Rectal smooth muscle tissue (tissue), 1 donor: Measurements from ENCODE around the gene ITSN1.

Source experiments
- H3K27ac ChIP-seq: one replicate; pipeline ENCODE4 v1.7.0; 2013; ENCODE audit warnings: low read depth, low read length, inconsistent platforms
- H3K27me3 ChIP-seq: one replicate; pipeline ENCODE4 v1.7.0; 2013; ENCODE audit warnings: low read length; ENCODE audit not compliant: control insufficient read depth, insufficient read depth
- H3K36me3 ChIP-seq: one replicate; pipeline ENCODE4 v1.7.0; 2013; ENCODE audit warnings: low read length; ENCODE audit not compliant: control insufficient read depth, insufficient read depth
- H3K4me1 ChIP-seq: one replicate; pipeline ENCODE4 v1.7.0; 2013; ENCODE audit warnings: low read length; ENCODE audit not compliant: control insufficient read depth, insufficient read depth
- H3K4me3 ChIP-seq: one replicate; pipeline ENCODE4 v1.7.0; 2013; ENCODE audit warnings: low read length
- H3K9ac ChIP-seq: one replicate; pipeline ENCODE4 v1.7.0; 2013; ENCODE audit warnings: low read length

ITSN1 gene

GRCh38 chr21:33937931-33938339, 295.6 kb downstream of the ITSN1 start:
- peaks cover 21% of the 10 kb centered on the region for H3K4me1 ChIP-seq
- no peaks in the 10 kb centered on the region for H3K27me3 ChIP-seq
- H3K9ac ChIP-seq: no peak overlapping the region
- no peak overlapping the region for H3K27ac ChIP-seq
- no peaks in the 10 kb centered on the region for H3K36me3 ChIP-seq
- no peak overlapping the region for H3K4me3 ChIP-seq

- Histone ChIP-seq H3K27ac (no peak overlapping the region), H3K9ac (no peak overlapping the region), H3K4me3 (no peak overlapping the region), H3K36me3 (no peaks in the 10 kb centered on the region), H3K4me1 (peaks cover 21% of the 10 kb centered on the region), H3K27me3 (no peaks in the 10 kb centered on the region)
Observed at GRCh38 chr21:33938381-33938780, 296.1 kb downstream of the ITSN1 start.

- no peak overlapping the region for H3K9ac ChIP-seq
Observed at GRCh38 chr21:33939226-33939625, 296.9 kb downstream of the ITSN1 start.

GRCh38 chr21:33940164-33940880, 298.0 kb downstream of the ITSN1 start:
- Histone ChIP-seq H3K4me3 (no peak overlapping the region), H3K27me3 (no peaks in the 10 kb centered on the region), H3K9ac (no peak overlapping the region), H3K36me3 (no peaks in the 10 kb centered on the region), H3K27ac (peak overlapping the region; percentile 73), H3K4me1 (peaks cover 21% of the 10 kb centered on the region)

More at GRCh38 chr21:33939226-33939625, 296.9 kb downstream of the ITSN1 start:
- peaks cover 21% of the 10 kb centered on the region for H3K4me1 ChIP-seq
- H3K4me3 ChIP-seq: no peak overlapping the region
- H3K27ac ChIP-seq: peak overlapping the region; percentile 73
- no peaks in the 10 kb centered on the region for H3K36me3 ChIP-seq
- no peaks in the 10 kb centered on the region for H3K27me3 ChIP-seq

GRCh38 chr21:33940881-33941245, 298.6 kb downstream of the ITSN1 start:
- no peak overlapping the region for H3K9ac ChIP-seq
- H3K4me3 ChIP-seq: no peak overlapping the region
- peaks cover 21% of the 10 kb centered on the region for H3K4me1 ChIP-seq
- H3K27me3 ChIP-seq: no peaks in the 10 kb centered on the region
- H3K27ac ChIP-seq: peak overlapping the region; percentile 73
- no peaks in the 10 kb centered on the region for H3K36me3 ChIP-seq

- no peak overlapping the region for H3K27ac ChIP-seq
- no peaks in the 10 kb centered on the region for H3K36me3 ChIP-seq
- H3K4me3 ChIP-seq: no peak overlapping the region
- H3K4me1 ChIP-seq: peaks cover 28% of the 10 kb centered on the region
- no peak overlapping the region for H3K9ac ChIP-seq
- no peaks in the 10 kb centered on the region for H3K27me3 ChIP-seq
Observed at GRCh38 chr21:33942426-33942825, 300.1 kb downstream of the ITSN1 start.

GRCh38 chr21:33943293-33943692, 301.0 kb downstream of the ITSN1 start:
- Histone ChIP-seq H3K27ac (no peak overlapping the region), H3K36me3 (no peaks in the 10 kb centered on the region), H3K9ac (no peak overlapping the region), H3K27me3 (no peaks in the 10 kb centered on the region), H3K4me1 (peaks cover 32% of the 10 kb centered on the region), H3K4me3 (no peak overlapping the region)

- no peak overlapping the region for H3K9ac ChIP-seq
- H3K27ac ChIP-seq: no peak overlapping the region
- H3K4me3 ChIP-seq: no peak overlapping the region
- peaks cover 34% of the 10 kb centered on the region for H3K4me1 ChIP-seq
- no peaks in the 10 kb centered on the region for H3K27me3 ChIP-seq
- no peaks in the 10 kb centered on the region for H3K36me3 ChIP-seq
Observed at GRCh38 chr21:33944185-33944763, 302.0 kb downstream of the ITSN1 start.

GRCh38 chr21:33945652-33946270, 303.5 kb downstream of the ITSN1 start:
- Histone ChIP-seq H3K27me3 (no peaks in the 10 kb centered on the region), H3K4me3 (no peak overlapping the region), H3K36me3 (no peaks in the 10 kb centered on the region), H3K27ac (no peak overlapping the region), H3K4me1 (peaks cover 23% of the 10 kb centered on the region), H3K9ac (no peak overlapping the region)

GRCh38 chr21:33947451-33948095, 305.3 kb downstream of the ITSN1 start:
- peak overlapping the region; percentile 56 for H3K4me3 ChIP-seq
- H3K27me3 ChIP-seq: no peaks in the 10 kb centered on the region
- no peak overlapping the region for H3K9ac ChIP-seq
- H3K4me1 ChIP-seq: peaks cover 16% of the 10 kb centered on the region
- no peaks in the 10 kb centered on the region for H3K36me3 ChIP-seq
- H3K27ac ChIP-seq: peak overlapping the region; percentile 89

GRCh38 chr21:33948096-33948950, 306.0 kb downstream of the ITSN1 start:
- H3K36me3 ChIP-seq: no peaks in the 10 kb centered on the region
- peak overlapping the region; percentile 53 for H3K4me3 ChIP-seq
- H3K9ac ChIP-seq: no peak overlapping the region
- peak overlapping the region; percentile 89 for H3K27ac ChIP-seq
- peaks cover 16% of the 10 kb centered on the region for H3K4me1 ChIP-seq
- no peaks in the 10 kb centered on the region for H3K27me3 ChIP-seq

- H3K4me3 ChIP-seq: no peak overlapping the region
- H3K27ac ChIP-seq: peak overlapping the region; percentile 89
- no peaks in the 10 kb centered on the region for H3K36me3 ChIP-seq
- no peak overlapping the region for H3K9ac ChIP-seq
- H3K4me1 ChIP-seq: peaks cover 16% of the 10 kb centered on the region
- no peaks in the 10 kb centered on the region for H3K27me3 ChIP-seq
Observed at GRCh38 chr21:33948951-33949444, 306.7 kb downstream of the ITSN1 start.
